NCI-H345 (cell line): ENCODE results near the gene OR2B2.
"Not testable (repeated sequence)": the region's sequence is repeated elsewhere in the genome, so short reads cannot be mapped to it uniquely, and the experiment has no call there.

Source experiments
- DNase-seq: peaks from one replicate; lab custom pipeline; 2025; lab: John Stamatoyannopoulos, UW

The OR2B2 gene

GRCh38 chr6:27911956-27912446 lies at the start of gene OR2B2:
Gene OR2B2 (minus strand): TSS chr6:27912396. CDS start chr6:27912319, 77 bp downstream.
- no peak for DNase-seq

- no peak for DNase-seq
Observed at GRCh38 chr6:27957516-27957915, 45.3 kb upstream of the OR2B2 start.

GRCh38 chr6:27956941-27957340 lies 44.7 kb upstream of the OR2B2 start, which contains the start of gene OR2B6:
Gene OR2B6 (plus strand): TSS chr6:27957241. CDS start chr6:27957241, 0 bp downstream.
- DNase-seq, result no peak

GRCh38 chr6:27951040-27951439 lies 38.8 kb upstream of the OR2B2 start:
- DNase-seq, result no peak

GRCh38 chr6:27948237-27948636 lies 36.0 kb upstream of the OR2B2 start:
- no peak for DNase-seq

GRCh38 chr6:27943072-27943471 lies 30.9 kb upstream of the OR2B2 start:
- DNase-seq, result not testable (repeated sequence)

GRCh38 chr6:27940766-27941165 lies 28.6 kb upstream of the OR2B2 start:
- DNase-seq, result no peak

GRCh38 chr6:27931209-27931608 lies 19.0 kb upstream of the OR2B2 start:
- no peak for DNase-seq

- not testable (repeated sequence) for DNase-seq
Observed at GRCh38 chr6:27929930-27930329, 17.7 kb upstream of the OR2B2 start.

GRCh38 chr6:27928041-27928440 lies 15.8 kb upstream of the OR2B2 start:
- DNase-seq, result not testable (repeated sequence)

- no peak for DNase-seq
Observed at GRCh38 chr6:27924179-27924578, 12.0 kb upstream of the OR2B2 start.

GRCh38 chr6:27922949-27923348 lies 10.8 kb upstream of the OR2B2 start:
- DNase-seq, result no peak

DNA sequence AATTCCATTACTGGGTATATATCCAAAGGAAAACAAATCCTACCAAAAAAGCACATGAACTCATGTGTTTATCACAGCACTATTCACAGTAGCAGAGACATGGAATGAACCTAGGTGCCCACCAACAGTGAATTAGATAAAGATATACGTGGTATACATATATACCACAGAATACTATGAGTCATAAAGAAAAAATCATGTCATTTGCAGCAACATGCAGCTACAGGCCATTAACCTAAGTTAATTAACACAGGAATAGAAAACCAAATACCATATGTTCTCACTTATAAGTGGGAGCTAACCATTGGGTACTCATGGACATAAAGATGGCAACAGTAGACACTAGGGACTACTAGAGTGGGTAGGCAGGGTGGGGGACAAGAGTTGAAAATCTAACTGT lies 4.2 kb downstream of the OR2B2 start:
- no peak for DNase-seq

DNA sequence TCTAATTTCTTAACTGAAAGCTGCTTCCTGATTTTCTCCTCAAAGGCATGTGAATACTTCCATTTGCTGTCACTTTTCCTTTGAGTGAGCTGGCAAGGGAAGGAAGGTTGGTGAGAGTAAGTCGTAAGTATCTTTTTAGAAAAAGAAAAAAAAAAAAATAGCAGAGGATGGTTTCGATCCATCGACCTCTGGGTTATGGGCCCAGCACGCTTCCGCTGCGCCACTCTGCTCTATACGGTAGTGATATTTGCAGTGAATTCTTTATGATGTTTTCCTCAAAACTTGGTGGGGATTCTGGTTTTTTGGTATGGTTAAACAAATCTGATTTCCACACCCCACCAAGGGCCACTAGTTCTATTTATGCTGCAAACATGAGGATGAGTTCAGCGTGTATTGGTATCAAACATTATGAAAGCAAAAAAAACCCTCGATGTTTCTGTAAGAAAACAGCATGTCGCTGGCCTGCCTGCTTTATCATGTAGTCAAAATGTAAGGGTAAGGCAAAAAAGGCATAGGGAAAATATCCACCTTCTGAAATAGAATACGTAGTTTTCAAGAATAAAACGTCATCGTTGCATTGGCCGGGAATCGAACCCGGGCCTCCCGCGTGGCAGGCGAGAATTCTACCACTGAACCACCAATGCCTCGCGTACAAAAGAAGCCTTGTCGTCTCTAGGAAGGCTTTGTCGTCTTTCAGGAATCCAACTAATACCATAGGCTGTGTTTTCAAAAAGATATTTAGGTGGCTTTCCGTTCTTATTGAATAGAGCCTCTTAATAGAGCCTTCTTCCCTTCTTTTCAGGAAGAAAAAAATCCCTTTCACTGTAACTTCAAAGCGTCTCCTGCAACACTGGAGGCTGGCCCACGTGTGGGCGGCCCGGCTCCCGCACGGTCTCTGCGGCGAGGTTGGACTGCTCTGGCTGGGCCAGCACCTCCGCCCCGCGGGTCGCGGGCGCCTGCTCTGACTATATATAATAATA lies 9.6 kb downstream of the OR2B2 start:
- DNase-seq, result peak; percentile 81

GRCh38 chr6:27901801-27902200 lies 10.4 kb downstream of the OR2B2 start:
- DNase-seq, result no peak

DNA sequence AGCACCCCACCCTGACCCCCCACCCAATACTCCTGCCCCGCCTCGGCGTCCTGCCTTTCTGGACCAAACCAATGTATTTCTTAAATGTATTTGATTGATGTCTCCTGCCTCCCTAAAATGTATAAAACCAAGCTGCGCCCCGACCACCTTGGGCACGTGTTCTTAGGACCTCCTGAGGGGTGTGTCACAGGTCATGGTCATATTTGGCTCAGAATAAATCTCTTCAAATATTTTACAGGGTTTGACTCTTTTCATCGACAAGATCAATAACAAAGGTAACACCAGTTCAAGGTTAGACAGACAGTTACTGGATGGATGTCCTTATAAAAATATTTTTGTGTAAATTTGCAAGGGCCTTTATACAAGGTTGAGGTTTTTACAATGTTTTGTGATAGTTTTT lies 12.0 kb downstream of the OR2B2 start:
- not testable (repeated sequence) for DNase-seq

DNA sequence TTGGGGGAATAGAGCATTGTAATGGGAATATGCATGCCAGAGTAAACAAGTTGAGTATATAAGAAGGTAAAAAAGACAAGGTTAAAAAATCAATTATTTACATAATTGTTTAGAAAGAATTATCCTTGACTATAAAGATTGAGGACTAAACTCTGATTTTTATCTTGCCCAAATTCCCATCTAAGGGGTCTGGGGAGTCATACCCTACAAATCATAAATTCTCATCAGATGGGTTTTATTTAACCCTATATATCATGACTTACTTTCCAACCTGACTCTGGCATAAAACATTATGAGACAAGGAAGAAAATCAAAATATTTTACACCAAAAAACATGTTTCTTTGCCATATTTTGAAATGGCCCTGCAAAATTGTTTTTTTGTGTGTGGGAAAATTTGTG lies 12.7 kb downstream of the OR2B2 start:
- no peak for DNase-seq

- no peak for DNase-seq
Observed at GRCh38 chr6:27897580-27898206, 14.5 kb downstream of the OR2B2 start.

- DNase-seq, result no peak
Observed at GRCh38 chr6:27896398-27896796, 15.8 kb downstream of the OR2B2 start.

DNA sequence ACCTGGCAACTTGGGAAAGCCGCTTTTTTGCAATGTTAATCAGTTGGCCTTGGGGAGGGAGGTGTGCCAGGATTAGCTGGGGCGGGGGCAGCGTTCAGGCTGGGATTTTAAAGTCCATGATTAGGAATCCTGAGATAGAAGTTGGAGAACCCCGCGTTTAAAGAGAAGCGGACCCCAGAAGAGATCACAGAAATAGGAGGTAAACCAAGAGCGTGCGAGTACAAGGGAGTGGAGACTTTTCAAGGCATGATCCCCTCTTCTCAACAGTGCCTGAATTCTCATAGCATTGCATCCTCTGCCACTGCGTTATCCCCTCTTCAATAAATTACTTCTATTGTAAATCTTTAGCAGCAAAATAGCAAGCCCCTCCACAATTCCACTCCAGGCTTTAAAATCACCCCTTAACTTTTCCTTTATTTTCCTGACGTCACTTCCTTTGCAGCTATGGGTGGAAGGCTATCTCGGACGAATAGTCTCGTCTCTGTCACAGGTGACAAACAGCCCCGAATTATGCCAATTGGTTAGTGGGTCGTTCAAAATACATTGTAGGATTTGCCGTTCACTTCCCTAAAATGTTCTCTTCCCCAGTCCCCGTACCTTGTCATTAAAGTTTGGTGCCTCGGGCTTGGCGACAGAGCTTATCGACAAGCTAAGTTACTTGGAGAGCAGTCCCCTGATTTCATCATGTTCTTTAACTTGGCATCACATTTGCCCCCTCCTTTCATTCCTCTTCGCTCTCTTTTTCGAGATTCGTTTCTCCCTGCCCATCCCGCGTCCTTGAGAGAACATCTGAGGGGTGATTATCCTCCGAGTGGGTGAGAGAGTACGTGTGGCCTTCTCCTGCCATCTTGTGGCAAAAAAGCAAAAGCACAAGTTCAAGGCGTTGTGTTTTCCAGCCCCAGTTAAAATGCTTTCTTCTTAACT lies 17.1 kb downstream of the OR2B2 start:
- peak; percentile 83 for DNase-seq
